B cell (primary cell): ENCODE data around the gene PTGDR.

Source experiments
- CTCF ChIP-seq: fragments of 200-600 bp; IDR thresholded peaks from one replicate; pipeline ENCODE4 v1.8.0; 2022; ENCODE audit warnings: antibody characterized with exemption, mild to moderate bottlenecking
- EZH2 ChIP-seq: IDR thresholded peaks from 2 replicates; pipeline ENCODE4 v1.6.1; 2012; ENCODE audit warnings: borderline replicate concordance, low read depth, mild to moderate bottlenecking, moderate library complexity, low read length; ENCODE audit not compliant: insufficient read depth, poor library complexity, severe bottlenecking

GRCh38 chr14:52325126-52325525 is 57.6 kb downstream of the PTGDR start:
- TF ChIP-seq EZH2 (no peak), CTCF (no peak)
